ENCODE measurements around the gene TBC1D1. TPM values are rescaled to one million over a fixed set of nuclear protein-coding genes. Genes with fewer than 3 reads are reported as not detected.

Gene TBC1D1
- total RNA-seq, 1 experiment from 2014 or later: 89.0 TPM

DNA sequence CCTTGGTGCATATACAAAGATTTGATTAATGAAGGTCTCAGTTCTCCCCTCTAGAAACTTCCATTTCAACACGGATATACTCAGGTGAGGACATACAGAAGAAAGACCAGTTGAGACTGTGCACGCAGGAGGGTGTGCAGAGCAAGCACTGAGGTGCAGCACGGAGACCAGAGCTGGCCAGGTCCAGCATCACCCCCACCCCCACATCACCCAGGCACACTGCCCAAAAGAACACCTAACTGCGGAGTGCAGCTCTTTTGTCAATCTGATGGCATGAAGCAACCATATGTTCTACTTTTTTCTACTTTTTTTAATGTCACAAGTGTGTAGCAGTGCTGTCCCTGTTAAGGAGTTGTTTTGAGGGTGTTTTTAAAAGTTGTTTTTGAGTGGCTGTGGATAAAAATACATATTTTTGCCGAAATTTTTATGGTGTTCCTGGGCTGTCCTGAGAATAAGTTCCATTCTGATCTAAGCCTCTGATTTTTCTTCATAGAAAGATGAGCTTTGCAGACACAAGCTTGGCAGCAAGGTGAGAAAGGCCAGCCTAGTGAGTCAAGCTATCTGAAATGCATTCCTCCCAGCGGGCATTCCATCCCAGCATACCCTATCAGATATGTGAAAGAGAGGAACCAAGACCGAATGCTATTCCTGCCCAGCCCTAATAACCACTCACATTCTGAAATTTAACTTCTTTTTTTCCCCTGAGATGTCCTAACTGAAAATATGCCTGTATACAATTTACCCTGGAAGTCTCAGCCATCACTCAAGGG, 243.0 kb downstream of the TBC1D1 start:
- Histone ChIP-seq H3F3A (ENCODE audit: low read length, unreplicated experiment) (no peaks in the 10 kb centered on the region), H3K9me2 (replicated peaks; ENCODE audit: low read length) (no peaks in the 10 kb centered on the region), H4K20me1 (ENCODE audit: low read length) (no peaks in the 10 kb centered on the region), H3K4me2 (ENCODE audit: low read length) (no peak overlapping the region), H3K9ac (ENCODE audit: low read length) (no peak overlapping the region), H3K4me1 (ENCODE audit: insufficient read depth, low read length) (no peaks in the 10 kb centered on the region), H3K4me3 (ENCODE audit: low read length) (no peak overlapping the region), H2AFZ (ENCODE audit: low read length) (no peak overlapping the region), H3K27ac (ENCODE audit: low read length) (no peak overlapping the region), H3K9me3 (ENCODE audit: low read length) (no peaks in the 10 kb centered on the region), H3K79me2 (ENCODE audit: low read length) (no peaks in the 10 kb centered on the region), H3K27me3 (ENCODE audit: low read length) (no peaks in the 10 kb centered on the region), H3K36me3 (ENCODE audit: low read depth, low read length) (no peaks in the 10 kb centered on the region)
- no TSS peak for BruUV-seq (replicated peaks)
- TF ChIP-seq, protein P1, sequence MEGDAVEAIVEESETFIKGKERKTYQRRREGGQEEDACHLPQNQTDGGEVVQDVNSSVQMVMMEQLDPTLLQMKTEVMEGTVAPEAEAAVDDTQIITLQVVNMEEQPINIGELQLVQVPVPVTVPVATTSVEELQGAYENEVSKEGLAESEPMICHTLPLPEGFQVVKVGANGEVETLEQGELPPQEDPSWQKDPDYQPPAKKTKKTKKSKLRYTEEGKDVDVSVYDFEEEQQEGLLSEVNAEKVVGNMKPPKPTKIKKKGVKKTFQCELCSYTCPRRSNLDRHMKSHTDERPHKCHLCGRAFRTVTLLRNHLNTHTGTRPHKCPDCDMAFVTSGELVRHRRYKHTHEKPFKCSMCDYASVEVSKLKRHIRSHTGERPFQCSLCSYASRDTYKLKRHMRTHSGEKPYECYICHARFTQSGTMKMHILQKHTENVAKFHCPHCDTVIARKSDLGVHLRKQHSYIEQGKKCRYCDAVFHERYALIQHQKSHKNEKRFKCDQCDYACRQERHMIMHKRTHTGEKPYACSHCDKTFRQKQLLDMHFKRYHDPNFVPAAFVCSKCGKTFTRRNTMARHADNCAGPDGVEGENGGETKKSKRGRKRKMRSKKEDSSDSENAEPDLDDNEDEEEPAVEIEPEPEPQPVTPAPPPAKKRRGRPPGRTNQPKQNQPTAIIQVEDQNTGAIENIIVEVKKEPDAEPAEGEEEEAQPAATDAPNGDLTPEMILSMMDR (conservative IDR thresholded peaks at IDR 0.05; ENCODE audit: low read depth, low read length): no peak
- TF ChIP-seq EZH2 (IDR thresholded peaks at IDR 0.05; ENCODE audit: low read length, unreplicated experiment) (no peak), EZH2phosphoT487 (IDR thresholded peaks at IDR 0.05; ENCODE audit: borderline replicate concordance, low read length) (no peak)
- ATAC-seq (no peak), DNase-seq (no peak)
- intact Hi-C loops (cut with micrococcal nuclease): no loop called here
- ChIA-PET POLR2A (ENCODE audit: unreplicated experiment) (no interaction called here), CTCF (no interaction called here)

DNA sequence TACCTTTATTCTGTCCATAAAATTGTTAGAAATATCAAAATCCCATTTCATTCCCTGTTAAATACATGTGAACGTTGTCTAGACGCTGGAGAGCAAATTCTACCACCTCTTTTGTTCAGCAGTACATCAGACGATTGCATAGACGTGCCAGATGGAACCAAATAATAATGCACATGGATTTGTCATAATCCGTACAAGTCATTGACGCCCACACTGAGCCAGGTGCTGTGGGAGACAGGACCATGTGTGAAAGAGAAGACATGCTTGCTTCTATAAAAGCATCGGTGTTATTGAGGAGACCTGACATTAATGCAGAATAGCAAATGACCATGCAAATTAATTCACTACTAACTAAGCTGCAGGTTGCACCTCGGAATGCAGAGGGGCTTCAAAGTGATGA, 244.3 kb downstream of the TBC1D1 start:
- Histone ChIP-seq H3F3A (ENCODE audit: low read length, unreplicated experiment) (no peaks in the 10 kb centered on the region), H3K4me3 (ENCODE audit: low read length) (no peak overlapping the region), H3K9me3 (ENCODE audit: low read length) (no peaks in the 10 kb centered on the region), H4K20me1 (ENCODE audit: low read length) (no peaks in the 10 kb centered on the region), H3K27ac (ENCODE audit: low read length) (no peak overlapping the region), H3K9me2 (replicated peaks; ENCODE audit: low read length) (no peaks in the 10 kb centered on the region), H3K4me2 (ENCODE audit: low read length) (no peak overlapping the region), H3K27me3 (ENCODE audit: low read length) (no peaks in the 10 kb centered on the region), H3K79me2 (ENCODE audit: low read length) (no peaks in the 10 kb centered on the region), H2AFZ (ENCODE audit: low read length) (no peak overlapping the region), H3K4me1 (ENCODE audit: insufficient read depth, low read length) (no peaks in the 10 kb centered on the region), H3K9ac (ENCODE audit: low read length) (no peak overlapping the region), H3K36me3 (ENCODE audit: low read depth, low read length) (no peaks in the 10 kb centered on the region)
- DNase-seq (no peak), ATAC-seq (no peak)
- BruUV-seq (replicated peaks): no TSS peak
- CTCF ChIA-PET: no interaction called here
- intact Hi-C loops (cut with micrococcal nuclease): no loop called here
- no peak for TF ChIP-seq EZH2phosphoT487 (IDR thresholded peaks at IDR 0.05; ENCODE audit: borderline replicate concordance, low read length)
- TF ChIP-seq, protein P1 (conservative IDR thresholded peaks at IDR 0.05; ENCODE audit: low read depth, low read length): no peak
- TF ChIP-seq EZH2 (IDR thresholded peaks at IDR 0.05; ENCODE audit: low read length, unreplicated experiment): no peak
- POLR2A ChIA-PET (ENCODE audit: unreplicated experiment): no interaction called here

DNA sequence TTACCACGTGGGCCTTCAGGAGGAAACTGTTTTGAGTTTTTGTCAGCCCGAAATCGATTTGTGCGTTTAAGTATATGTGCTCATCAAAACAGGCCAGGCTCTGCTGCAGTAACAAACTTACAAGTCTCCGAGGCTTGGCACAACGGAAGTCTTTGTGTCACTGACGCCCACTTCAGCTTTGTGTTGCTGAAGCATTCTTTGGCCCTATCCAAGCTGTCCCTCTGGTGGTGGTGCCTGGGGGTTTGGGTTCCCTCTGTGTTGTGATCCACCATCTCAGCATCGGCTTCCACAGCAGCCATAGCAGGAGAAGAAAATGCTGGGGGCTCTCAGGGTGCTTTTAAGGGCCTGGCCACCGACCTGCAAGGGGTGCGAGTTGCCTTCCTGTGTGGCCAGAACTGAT, 245.7 kb downstream of the TBC1D1 start:
- H3K79me2 ChIP-seq (ENCODE audit: low read length): no peaks in the 10 kb centered on the region
- H4K20me1 ChIP-seq (ENCODE audit: low read length): no peaks in the 10 kb centered on the region
- intact Hi-C loops (cut with micrococcal nuclease): no loop called here
- no peak for TF ChIP-seq EZH2 (IDR thresholded peaks at IDR 0.05; ENCODE audit: low read length, unreplicated experiment)
- no peak for TF ChIP-seq EZH2phosphoT487 (IDR thresholded peaks at IDR 0.05; ENCODE audit: borderline replicate concordance, low read length)
- TF ChIP-seq, protein P1 (conservative IDR thresholded peaks at IDR 0.05; ENCODE audit: low read depth, low read length): no peak
- ChIA-PET CTCF (no interaction called here), POLR2A (ENCODE audit: unreplicated experiment) (no interaction called here)
- no peaks in the 10 kb centered on the region for H3K27me3 ChIP-seq (ENCODE audit: low read length)
- DNase-seq (no peak), ATAC-seq (no peak)
- H2AFZ ChIP-seq (ENCODE audit: low read length): no peak overlapping the region
- no peaks in the 10 kb centered on the region for H3K9me2 ChIP-seq (replicated peaks; ENCODE audit: low read length)
- H3K4me2 ChIP-seq (ENCODE audit: low read length): no peak overlapping the region
- H3K9me3 ChIP-seq (ENCODE audit: low read length): no peaks in the 10 kb centered on the region
- no peak overlapping the region for H3K27ac ChIP-seq (ENCODE audit: low read length)
- H3K36me3 ChIP-seq (ENCODE audit: low read depth, low read length): no peaks in the 10 kb centered on the region
- H3F3A ChIP-seq (ENCODE audit: low read length, unreplicated experiment): no peaks in the 10 kb centered on the region
- no peak overlapping the region for H3K9ac ChIP-seq (ENCODE audit: low read length)
- H3K4me1 ChIP-seq (ENCODE audit: insufficient read depth, low read length): no peaks in the 10 kb centered on the region
- BruUV-seq (replicated peaks): no TSS peak
- no peak overlapping the region for H3K4me3 ChIP-seq (ENCODE audit: low read length)

Measured in PC-3 (cell line).